ENCODE data around the gene IRF5.
"Not testable (repeated sequence)": the region's sequence is repeated elsewhere in the genome, so short reads cannot be mapped to it uniquely, and the experiment has no call there.

IRF5 gene

GRCh38 chr7:128939861-128940410 is 2.2 kb downstream of the IRF5 start:
- DNase-seq (ENCODE audit: low read depth in 2 of 2), result no peak

GRCh38 chr7:128940494-128941322 is 3.0 kb downstream of the IRF5 start:
- DNase-seq (ENCODE audit: low read depth in 2 of 2), result no peak

- no peak for DNase-seq (ENCODE audit: low read depth in 2 of 2)
These were observed 3.7 kb downstream of the IRF5 start for GRCh38 chr7:128941323-128941890.

- DNase-seq (ENCODE audit: low read depth in 2 of 2), result no peak
These were observed 4.3 kb downstream of the IRF5 start for GRCh38 chr7:128941946-128942526.

GRCh38 chr7:128943251-128943650 is 5.5 kb downstream of the IRF5 start:
- not testable (repeated sequence) for DNase-seq (ENCODE audit: low read depth in 2 of 2)

GRCh38 chr7:128944487-128945236 is 6.9 kb downstream of the IRF5 start:
- no peak for DNase-seq (ENCODE audit: low read depth in 2 of 2)

GRCh38 chr7:128945668-128946366 is 8.1 kb downstream of the IRF5 start:
- no peak for DNase-seq (ENCODE audit: low read depth in 2 of 2)

GRCh38 chr7:128946936-128947830 is 9.5 kb downstream of the IRF5 start:
- DNase-seq (ENCODE audit: low read depth in 2 of 2), result no peak

- DNase-seq (ENCODE audit: low read depth in 2 of 2), result no peak
These were observed 10.1 kb downstream of the IRF5 start for GRCh38 chr7:128947854-128948253.

- DNase-seq (ENCODE audit: low read depth in 2 of 2), result no peak
These were observed 10.7 kb downstream of the IRF5 start for GRCh38 chr7:128948312-128948973.

GRCh38 chr7:128948976-128949760 is 11.4 kb downstream of the IRF5 start:
- no peak for DNase-seq (ENCODE audit: low read depth in 2 of 2)

- DNase-seq (ENCODE audit: low read depth in 2 of 2), result no peak
These were observed 13.6 kb downstream of the IRF5 start for GRCh38 chr7:128951296-128951695.

GRCh38 chr7:128954150-128954549 is 16.4 kb downstream of the IRF5 start:
- no peak for DNase-seq (ENCODE audit: low read depth in 2 of 2)

GRCh38 chr7:128954830-128955802 is 17.4 kb downstream of the IRF5 start:
- DNase-seq (ENCODE audit: low read depth in 2 of 2), result no peak

- DNase-seq (ENCODE audit: low read depth in 2 of 2), result no peak
These were observed 18.3 kb downstream of the IRF5 start for GRCh38 chr7:128955981-128956380.

- DNase-seq (ENCODE audit: low read depth in 2 of 2), result no peak
These were observed 21.6 kb downstream of the IRF5 start for GRCh38 chr7:128959296-128959695.

- DNase-seq (ENCODE audit: low read depth in 2 of 2), result no peak
These were observed 23.4 kb downstream of the IRF5 start for GRCh38 chr7:128961030-128961659.
